Activated naive CD8-positive, alpha-beta T cell (primary cell): Measurements from ENCODE around the gene WDR91.
"Not testable (repeated sequence)": the region's sequence is repeated elsewhere in the genome, so short reads cannot be mapped to it uniquely, and the experiment has no call there.

Experiments used
- H3K27ac Mint-ChIP-seq: one replicate; pipeline ENCODE4 v1.8.0; 2021; ENCODE audit warnings: mixed read lengths
- H3K27me3 Mint-ChIP-seq: one replicate; pipeline ENCODE4 v1.8.0; 2021; ENCODE audit warnings: mixed read lengths
- H3K36me3 Mint-ChIP-seq: one replicate; pipeline ENCODE4 v1.8.0; 2021; ENCODE audit warnings: mixed read lengths
- H3K4me1 Mint-ChIP-seq: one replicate; pipeline ENCODE4 v1.8.0; 2021; ENCODE audit warnings: low read depth, mixed read lengths
- H3K4me3 Mint-ChIP-seq: one replicate; pipeline ENCODE4 v1.8.0; 2021; ENCODE audit warnings: mild to moderate bottlenecking, mixed read lengths
- H3K9me3 Mint-ChIP-seq: one replicate; pipeline ENCODE4 v1.8.0; 2021; ENCODE audit warnings: low read depth, mixed read lengths

WDR91 gene

DNA sequence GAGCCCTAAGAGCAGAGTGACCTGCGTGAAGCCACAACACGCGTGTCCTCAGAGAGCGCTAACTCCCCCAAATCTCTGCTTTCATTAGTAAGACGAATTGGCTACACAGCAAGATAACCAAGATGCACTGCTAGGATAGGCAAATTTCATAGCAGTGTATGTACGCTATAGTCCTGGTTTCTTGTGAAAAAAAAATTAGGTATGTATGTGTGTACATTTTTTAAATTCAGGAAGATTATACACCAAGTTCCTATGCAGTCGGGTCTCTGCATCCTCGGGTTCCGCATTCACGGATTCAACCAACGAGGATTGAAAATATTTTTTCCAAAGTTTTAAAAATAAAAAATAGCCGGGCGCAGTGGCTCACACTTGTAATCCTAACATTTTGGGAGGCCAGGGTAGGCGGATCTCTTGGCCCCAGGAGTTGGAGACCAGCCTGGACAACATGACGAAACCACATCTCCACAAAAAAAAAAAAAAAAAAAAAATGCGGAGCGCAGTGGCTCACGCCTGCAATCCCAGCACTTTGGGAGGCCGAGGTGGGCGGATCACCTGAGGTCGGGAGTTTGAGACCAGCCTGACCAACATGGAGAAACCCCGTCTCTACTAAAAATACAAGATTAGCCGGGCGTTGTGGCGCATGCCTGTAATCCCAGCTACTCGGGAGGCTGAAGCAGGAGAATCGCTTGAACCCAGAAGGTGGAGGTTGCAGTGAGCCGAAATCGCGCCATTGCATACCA is 790 bp upstream of the WDR91 start:
- H3K27me3 Mint-ChIP-seq, H3K9me3 Mint-ChIP-seq: not testable (repeated sequence)
- peaks cover 35% of the 10 kb centered on the region for H3K4me1 Mint-ChIP-seq

DNA sequence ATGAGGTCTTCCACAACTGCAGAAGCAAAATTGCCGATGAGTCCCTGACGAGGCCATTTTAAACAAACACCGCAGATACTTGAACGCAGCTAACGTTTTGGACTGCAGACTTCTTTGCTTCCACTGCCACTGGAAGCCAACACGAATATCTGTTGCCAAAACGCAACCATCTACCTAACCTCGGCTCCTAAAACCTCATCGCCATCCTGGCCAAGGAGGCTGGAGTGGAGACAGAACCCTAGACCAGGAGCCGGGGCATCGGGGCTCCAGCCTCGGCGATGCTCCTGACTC is 493 bp downstream of the WDR91 start:
- peak overlapping the region; percentile 96 for H3K4me3 Mint-ChIP-seq
- no peaks in the 10 kb centered on the region for H3K27me3 Mint-ChIP-seq
- no peaks in the 10 kb centered on the region for H3K9me3 Mint-ChIP-seq
- peaks cover 2% of the 10 kb centered on the region for H3K36me3 Mint-ChIP-seq
- peak overlapping the region; percentile 84 for H3K27ac Mint-ChIP-seq
- H3K4me1 Mint-ChIP-seq = peaks cover 41% of the 10 kb centered on the region

More for the DNA sequence above, 790 bp upstream of the WDR91 start:
- H3K36me3 Mint-ChIP-seq = not testable (repeated sequence)
- H3K4me3 Mint-ChIP-seq = peak overlapping the region; percentile 96
- peak overlapping the region; percentile 81 for H3K27ac Mint-ChIP-seq

DNA sequence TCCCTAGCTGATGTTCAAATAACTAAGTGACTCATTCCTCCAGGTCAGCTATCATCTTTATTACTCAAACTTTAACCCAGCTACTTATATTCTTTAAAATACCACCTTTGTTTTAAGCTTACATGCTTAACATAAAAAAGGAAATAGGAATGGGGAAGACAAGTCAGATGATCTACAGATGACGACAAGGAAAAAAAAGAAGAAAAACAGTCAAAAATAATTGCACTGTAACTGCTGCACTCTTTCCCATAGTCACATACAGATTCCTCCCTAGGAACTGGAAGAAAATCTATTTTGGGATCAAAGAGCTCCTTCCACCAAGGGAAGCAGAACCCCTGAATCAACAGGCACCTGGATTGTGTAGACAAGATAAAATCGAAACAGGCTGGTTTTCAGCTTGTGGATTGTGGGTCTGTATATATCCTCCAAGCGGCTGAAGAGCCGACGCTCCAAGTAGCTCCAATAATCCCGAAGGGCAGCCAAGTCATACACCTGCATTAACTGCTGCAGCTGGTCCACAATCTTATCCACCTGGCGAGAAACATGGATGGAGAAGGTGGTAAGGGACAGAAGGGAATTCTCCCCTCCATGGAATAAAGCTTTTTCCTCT is 2.0 kb downstream of the WDR91 start:
- peaks cover 7% of the 10 kb centered on the region for H3K36me3 Mint-ChIP-seq
- H3K27me3 Mint-ChIP-seq = no peaks in the 10 kb centered on the region
- H3K27ac Mint-ChIP-seq = no peak overlapping the region
- peak overlapping the region; percentile 59 for H3K4me3 Mint-ChIP-seq
- peaks cover 45% of the 10 kb centered on the region for H3K4me1 Mint-ChIP-seq
- H3K9me3 Mint-ChIP-seq = no peaks in the 10 kb centered on the region

DNA sequence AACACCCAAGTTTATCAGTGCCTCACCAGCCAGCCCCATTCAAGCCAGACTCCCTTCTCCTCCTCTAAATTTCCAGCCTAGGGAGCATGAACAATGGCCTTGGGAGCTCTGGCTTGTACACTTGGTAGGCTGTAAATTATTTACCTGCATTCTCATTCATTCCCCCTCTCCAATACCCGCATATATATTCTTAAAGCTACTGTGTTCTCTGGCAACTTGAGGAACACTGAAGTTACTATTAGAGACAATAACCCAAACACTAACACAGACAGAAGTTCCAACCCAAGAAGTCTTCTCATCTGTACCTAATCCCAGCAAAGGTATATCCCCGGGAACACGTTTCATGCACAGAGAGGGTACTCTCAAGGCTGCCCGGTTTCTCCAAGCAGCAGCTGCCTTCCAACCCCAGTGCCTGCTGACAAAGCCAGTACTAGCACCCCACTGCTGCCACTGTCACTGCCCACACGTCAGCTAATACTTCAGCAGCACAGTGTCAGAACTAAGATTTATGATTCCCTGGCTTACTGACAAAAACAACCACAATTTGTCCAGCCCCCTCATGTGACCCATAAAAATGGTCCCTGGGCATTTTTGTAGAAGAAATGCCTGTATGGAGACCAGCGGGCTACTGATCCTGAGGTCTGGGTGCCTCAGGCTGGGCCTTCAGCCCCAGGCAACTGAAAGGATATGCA is 3.1 kb downstream of the WDR91 start:
- no peak overlapping the region for H3K27ac Mint-ChIP-seq
- peaks cover 54% of the 10 kb centered on the region for H3K4me1 Mint-ChIP-seq
- H3K27me3 Mint-ChIP-seq = no peaks in the 10 kb centered on the region
- peaks cover 14% of the 10 kb centered on the region for H3K36me3 Mint-ChIP-seq
- H3K4me3 Mint-ChIP-seq = peak overlapping the region; percentile 59
- no peaks in the 10 kb centered on the region for H3K9me3 Mint-ChIP-seq

DNA sequence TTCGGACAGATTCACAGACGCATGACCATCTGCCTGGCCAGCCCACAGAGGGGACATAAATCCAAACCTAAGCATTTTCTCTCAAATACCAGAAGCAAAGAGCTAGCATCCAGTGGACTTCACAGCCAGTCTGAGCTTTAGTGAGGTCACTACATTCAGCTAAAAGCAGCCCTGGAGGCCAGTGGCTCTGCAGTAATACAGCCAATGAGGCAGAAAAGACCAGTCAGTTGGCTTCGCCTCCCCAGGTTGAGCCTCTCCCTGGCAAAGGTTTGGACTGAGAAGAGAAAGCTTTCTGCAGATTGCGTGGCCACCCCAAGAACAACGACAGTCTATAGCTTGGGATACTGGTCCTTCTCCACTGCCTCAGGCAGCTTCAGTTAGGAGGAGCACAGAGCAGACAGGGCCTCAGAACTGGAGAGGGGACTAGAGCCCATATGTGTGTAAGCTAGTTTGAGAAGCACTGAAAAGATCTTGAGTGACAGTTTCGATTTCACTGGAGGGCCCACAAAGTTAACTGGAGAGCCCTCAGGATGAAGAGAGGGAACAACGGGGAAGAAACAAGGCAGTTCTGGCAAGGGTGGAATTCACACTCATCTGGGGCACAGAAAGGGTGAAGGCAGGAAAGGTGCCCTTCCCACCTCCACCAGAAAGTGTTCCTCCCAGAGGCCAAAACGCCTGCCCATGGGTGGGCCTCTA is 3.8 kb downstream of the WDR91 start:
- Mint-ChIP-seq H3K9me3 (no peaks in the 10 kb centered on the region), H3K36me3 (peaks cover 14% of the 10 kb centered on the region), H3K27me3 (no peaks in the 10 kb centered on the region), H3K27ac (no peak overlapping the region), H3K4me1 (peaks cover 58% of the 10 kb centered on the region), H3K4me3 (no peak overlapping the region)

DNA sequence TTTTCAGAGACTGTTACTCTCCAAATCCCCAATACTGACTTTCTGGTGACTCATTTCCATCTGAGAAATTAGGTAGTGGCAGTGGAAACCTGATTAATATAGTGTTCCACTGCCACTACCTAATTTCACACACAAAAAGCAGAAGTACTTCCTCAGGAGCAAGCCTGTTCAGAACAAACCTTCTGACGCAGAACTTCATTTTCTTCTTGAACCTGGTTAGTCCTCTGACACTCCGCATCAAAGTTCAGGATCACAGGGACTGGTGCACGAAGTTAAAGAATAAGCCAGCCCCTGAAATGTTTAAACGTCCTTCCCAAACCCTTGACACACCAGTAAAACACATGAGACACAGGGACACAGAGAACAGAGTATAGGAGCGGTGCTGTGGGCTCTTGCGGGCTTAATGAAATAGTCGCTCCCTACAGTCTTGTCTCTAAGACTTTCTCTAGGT is 4.4 kb downstream of the WDR91 start:
- no peak overlapping the region for H3K4me3 Mint-ChIP-seq
- no peaks in the 10 kb centered on the region for H3K9me3 Mint-ChIP-seq
- H3K27ac Mint-ChIP-seq = no peak overlapping the region
- H3K4me1 Mint-ChIP-seq = peaks cover 62% of the 10 kb centered on the region
- H3K27me3 Mint-ChIP-seq = no peaks in the 10 kb centered on the region
- peaks cover 18% of the 10 kb centered on the region for H3K36me3 Mint-ChIP-seq

DNA sequence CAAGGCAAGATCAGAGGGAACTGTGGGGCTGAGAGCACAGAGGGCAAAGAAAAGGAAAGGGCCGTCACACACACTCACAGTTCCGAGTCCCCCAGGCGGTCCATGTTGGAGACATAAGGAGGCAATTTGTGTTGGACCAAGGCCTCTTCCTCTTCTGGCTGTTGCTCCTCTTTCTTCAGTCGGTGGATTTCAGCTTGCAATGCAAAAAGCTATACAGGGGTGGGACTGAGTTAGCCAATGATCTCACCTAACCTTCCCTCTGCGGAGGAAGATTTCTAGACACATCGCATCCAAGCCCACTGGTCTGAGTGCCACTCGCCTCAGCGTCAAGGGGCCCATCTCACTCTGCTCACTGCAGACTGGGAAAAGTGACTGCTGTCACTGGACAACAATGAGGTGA is 5.5 kb downstream of the WDR91 start:
- Mint-ChIP-seq H3K27ac (no peak overlapping the region), H3K27me3 (no peaks in the 10 kb centered on the region), H3K9me3 (no peaks in the 10 kb centered on the region), H3K36me3 (peaks cover 20% of the 10 kb centered on the region), H3K4me1 (peaks cover 62% of the 10 kb centered on the region), H3K4me3 (no peak overlapping the region)

DNA sequence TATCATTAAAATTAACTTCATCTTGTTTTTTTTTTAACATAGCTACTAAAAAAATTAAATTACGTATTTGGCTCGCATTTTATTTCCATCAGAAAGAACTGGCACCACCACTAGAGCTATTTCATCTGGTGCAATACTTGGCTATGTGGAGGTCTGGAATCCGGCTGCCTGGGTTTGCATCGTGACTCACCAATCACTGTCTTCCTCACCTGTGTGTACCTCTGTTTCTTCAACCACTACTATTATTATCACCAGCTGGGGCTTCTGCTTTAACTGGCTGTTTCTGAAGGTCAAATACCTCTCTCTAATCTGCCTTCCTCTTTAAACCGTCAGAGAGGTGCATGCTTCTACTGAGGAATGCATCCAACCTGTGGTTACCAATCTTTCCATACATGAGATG is 6.5 kb downstream of the WDR91 start:
- Mint-ChIP-seq H3K4me3 (no peak overlapping the region), H3K27ac (no peak overlapping the region), H3K27me3 (no peaks in the 10 kb centered on the region), H3K4me1 (peaks cover 54% of the 10 kb centered on the region), H3K9me3 (no peaks in the 10 kb centered on the region), H3K36me3 (peaks cover 24% of the 10 kb centered on the region)

DNA sequence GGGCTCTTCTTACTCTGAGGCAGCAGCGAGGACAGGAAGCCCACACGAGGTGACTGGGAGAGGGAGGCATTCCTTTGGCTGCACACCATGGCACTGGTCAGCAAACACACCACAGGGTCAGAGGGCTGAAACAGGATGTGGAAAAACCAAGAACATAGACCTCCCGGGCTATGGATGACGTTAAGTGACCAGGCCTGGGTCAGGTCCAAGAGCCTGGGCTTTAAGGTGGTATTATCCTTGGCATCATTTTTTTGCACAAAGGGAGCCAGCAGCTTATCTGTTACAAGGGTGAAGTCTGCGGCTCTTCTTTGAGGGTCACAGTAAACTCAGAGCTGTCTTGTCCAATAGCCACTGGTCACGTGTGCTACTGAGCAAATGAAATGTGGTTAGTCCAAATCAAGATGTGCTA is 7.0 kb downstream of the WDR91 start:
- H3K4me3 Mint-ChIP-seq = no peak overlapping the region
- H3K36me3 Mint-ChIP-seq = peaks cover 24% of the 10 kb centered on the region
- no peaks in the 10 kb centered on the region for H3K27me3 Mint-ChIP-seq
- H3K4me1 Mint-ChIP-seq = peaks cover 50% of the 10 kb centered on the region
- H3K9me3 Mint-ChIP-seq = no peaks in the 10 kb centered on the region
- no peak overlapping the region for H3K27ac Mint-ChIP-seq

DNA sequence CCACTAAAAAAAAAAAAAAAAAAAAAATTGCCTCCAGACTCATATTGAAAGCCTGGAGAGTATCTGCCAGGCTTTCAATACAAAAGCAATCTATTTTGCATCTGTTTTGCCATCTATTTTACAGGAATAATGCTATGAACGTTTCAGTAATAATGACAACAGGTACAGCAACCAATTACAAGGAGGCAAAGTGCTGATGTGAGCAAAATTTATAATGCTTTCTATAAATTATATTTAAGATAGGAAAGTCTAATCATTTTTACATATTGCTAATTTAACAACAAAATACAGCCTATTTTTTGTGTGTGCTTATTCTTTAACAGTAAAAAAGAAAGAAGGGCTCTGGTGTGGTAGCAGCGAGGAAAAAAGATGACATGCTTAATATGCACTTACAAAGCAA is 10.0 kb downstream of the WDR91 start:
- Mint-ChIP-seq H3K27me3 (no peaks in the 10 kb centered on the region), H3K36me3 (peaks cover 24% of the 10 kb centered on the region), H3K27ac (no peak overlapping the region), H3K9me3 (no peaks in the 10 kb centered on the region), H3K4me1 (peaks cover 27% of the 10 kb centered on the region), H3K4me3 (no peak overlapping the region)

DNA sequence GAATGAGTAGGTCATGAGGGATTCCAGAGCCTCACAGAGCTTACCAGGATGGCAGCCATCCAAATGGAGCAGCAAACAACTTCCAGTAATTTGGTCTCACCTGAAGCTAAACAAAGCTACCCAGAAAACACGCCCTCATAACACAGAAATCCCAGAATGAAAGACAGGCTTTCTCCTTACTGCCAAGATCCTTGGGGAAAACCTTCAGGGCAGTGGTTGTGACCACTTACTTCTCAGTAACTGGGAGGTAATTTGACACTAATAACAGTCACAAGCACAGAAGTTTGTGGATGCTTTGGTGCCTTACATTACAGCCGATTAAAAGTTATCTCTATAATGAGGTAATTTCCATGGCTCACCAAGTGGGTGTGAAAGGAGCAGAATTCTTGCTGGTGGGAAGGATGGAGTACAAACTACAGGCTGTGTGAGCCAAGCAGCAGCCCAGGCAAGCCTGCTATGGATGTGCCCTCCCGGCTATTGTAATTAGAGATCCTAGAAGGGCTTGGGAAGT is 10.4 kb downstream of the WDR91 start:
- Mint-ChIP-seq H3K4me3 (no peak overlapping the region), H3K27ac (no peak overlapping the region), H3K9me3 (no peaks in the 10 kb centered on the region), H3K4me1 (peaks cover 25% of the 10 kb centered on the region), H3K27me3 (no peaks in the 10 kb centered on the region), H3K36me3 (peaks cover 24% of the 10 kb centered on the region)

DNA sequence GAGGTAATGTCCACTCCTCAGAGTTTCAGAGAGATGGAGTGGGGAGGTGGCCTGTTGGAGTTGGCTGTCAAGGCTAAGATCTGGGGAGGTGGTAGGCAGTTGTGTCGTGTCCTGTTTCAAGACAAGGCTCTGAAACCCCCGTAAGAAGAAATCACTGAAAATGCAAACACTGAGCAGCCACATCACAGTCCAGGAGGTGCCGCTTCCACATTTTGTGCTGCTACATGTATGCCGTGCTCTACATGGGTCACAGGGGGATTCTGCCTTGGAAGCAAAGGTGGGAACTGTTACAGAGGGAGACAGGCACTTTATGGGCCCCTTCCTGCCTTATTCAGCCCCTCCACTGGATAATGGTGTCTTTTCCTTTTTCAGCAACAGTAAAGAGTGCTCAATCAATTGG is 11.9 kb downstream of the WDR91 start:
- Mint-ChIP-seq H3K4me1 (peaks cover 21% of the 10 kb centered on the region), H3K36me3 (peaks cover 19% of the 10 kb centered on the region), H3K4me3 (no peak overlapping the region), H3K27me3 (no peaks in the 10 kb centered on the region), H3K27ac (no peak overlapping the region), H3K9me3 (no peaks in the 10 kb centered on the region)

DNA sequence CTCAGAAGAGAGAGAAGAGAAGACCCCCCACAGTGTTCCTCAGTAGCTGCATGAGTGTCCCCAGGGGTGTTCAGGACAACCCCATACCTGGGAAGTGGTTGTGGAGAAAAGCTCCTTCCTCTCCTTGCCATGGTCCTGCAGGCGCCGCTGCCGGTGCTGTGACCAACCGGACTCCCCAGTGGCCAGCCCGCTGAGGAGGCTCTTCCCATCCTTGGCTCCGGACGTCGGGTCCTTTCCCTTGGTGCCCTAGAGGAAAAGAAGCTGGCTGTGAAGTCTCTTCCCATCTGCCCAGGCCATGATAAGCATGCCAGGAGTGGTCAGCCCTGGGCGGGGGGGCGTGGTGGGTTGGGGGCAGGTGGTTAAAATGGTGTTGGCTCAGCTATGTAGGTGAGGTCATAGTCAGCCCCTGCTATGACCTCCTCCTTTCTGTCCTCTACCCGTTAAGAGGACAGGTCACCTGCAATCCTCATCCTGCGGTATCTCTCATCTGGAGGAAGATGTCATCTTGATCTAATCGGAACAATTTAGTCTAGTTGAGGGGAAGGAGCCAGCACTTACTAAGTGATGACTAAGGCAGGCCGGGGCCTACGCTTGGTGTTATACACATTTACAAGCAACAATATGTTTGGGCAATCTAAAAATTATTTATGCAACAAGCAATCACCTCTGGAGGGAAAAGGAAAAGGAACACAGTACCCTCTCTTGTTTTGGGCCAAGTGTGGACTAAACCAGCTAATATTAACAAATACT is 13.2 kb downstream of the WDR91 start:
- H3K9me3 Mint-ChIP-seq = no peaks in the 10 kb centered on the region
- H3K4me3 Mint-ChIP-seq = no peak overlapping the region
- H3K4me1 Mint-ChIP-seq = peaks cover 11% of the 10 kb centered on the region
- H3K27ac Mint-ChIP-seq = no peak overlapping the region
- H3K36me3 Mint-ChIP-seq = peaks cover 15% of the 10 kb centered on the region
- H3K27me3 Mint-ChIP-seq = no peaks in the 10 kb centered on the region

DNA sequence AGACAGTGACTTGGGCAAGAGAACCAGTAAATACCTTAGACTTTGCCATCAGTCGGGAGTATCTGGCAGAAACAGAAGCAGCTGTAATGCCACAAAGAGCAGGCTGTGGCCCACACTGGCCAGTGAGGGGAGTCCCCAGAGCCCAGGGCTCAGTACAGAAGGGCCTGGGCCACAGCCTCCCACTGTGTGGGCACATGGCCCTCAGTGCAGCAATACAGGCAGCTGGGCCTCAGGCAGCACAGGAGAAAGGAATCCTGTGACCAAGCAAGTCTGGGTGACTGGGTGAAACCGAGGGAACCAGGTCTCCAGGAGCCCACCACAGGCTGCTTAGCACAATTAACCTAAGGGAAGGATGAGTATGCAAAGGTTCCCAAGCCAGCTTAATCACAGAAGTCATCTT is 14.0 kb downstream of the WDR91 start:
- H3K4me1 Mint-ChIP-seq = peaks cover 6% of the 10 kb centered on the region
- no peak overlapping the region for H3K27ac Mint-ChIP-seq
- peaks cover 16% of the 10 kb centered on the region for H3K36me3 Mint-ChIP-seq
- no peaks in the 10 kb centered on the region for H3K9me3 Mint-ChIP-seq
- H3K27me3 Mint-ChIP-seq = no peaks in the 10 kb centered on the region
- H3K4me3 Mint-ChIP-seq = no peak overlapping the region
